ENCODE data around the gene RRAD. TPM values are rescaled to one million over a fixed set of nuclear protein-coding genes. Genes with fewer than 3 reads are reported as not detected.

Gene RRAD
- total and polyA plus RNA-seq, 2 of the 4 experiments (the other 2 are of a cell fraction) = 1.3 to 2.1 TPM

DNA sequence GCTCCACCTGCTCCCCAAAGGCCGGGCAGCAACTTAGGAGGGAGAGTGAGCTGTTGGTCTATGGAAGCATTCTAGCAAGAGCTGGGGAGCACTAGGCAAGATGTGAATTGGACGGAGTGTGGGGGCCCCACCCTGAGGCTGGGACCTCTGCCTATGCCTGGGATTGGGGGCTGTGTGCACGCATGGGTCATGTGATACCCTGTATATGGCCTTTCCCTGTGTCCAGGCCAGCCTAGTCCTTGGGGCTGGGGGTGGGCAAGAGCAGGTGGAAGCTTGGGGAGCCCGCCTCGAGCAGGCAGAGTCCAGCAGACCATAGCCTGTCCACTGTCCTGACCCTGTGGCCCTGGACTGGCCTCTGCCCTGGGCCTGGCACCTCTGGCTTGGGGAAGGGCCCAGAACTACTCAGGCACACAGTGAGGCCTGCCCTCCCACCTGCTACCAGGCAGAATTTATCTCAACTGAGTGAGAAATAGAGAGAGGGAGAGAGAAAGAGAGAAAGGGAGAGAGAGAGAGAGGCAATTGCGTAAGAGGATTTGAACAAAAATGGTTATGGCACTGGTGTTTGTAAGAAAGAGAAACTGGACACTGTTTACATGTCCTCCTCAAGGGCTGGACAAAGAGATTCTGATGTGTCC, 25.9 kb downstream of the RRAD start:
- peak overlapping the region; percentile 74 for H3K4me2 ChIP-seq (ENCODE audit: low read depth, low read length)
- H3K18ac ChIP-seq (ENCODE audit: low read depth, low read length) = peak overlapping the region; percentile 87
- H3K9me1 ChIP-seq (ENCODE audit: insufficient read depth, low read length) = peaks cover 36% of the 10 kb centered on the region
- ChIA-PET CTCF (interaction anchor here (1.6 kb wide), 1 partner anchor 29 kb away, joined by 3 read pairs; no protein-coding TSS in a partner anchor), POLR2A (ENCODE audit: unreplicated experiment) (interaction anchor here (0.5 kb wide), 1 partner anchor 39 kb away, joined by 3 read pairs; no protein-coding TSS in a partner anchor)
- H3K27ac ChIP-seq (ENCODE audit: insufficient read depth, low read length) = peak overlapping the region; percentile 84
- no peak overlapping the region for H3K4me3 ChIP-seq (ENCODE audit: insufficient read depth, low read depth, low read length)
- H3K4ac ChIP-seq (ENCODE audit: low read depth, low read length) = peak overlapping the region; percentile 90
- peak overlapping the region; percentile 89 for H2BK20ac ChIP-seq (ENCODE audit: low read depth, low read length)
- H2AFZ ChIP-seq (replicated peaks; ENCODE audit: low read length, poor library complexity) = peak overlapping the region; percentile 4
- ATAC-seq (ENCODE audit: low read depth) (peak; percentile 50), DNase-seq (peak; percentile 80)
- peak overlapping the region; percentile 48 to 81; a peak in 3 of 4 replicates for H4K8ac ChIP-seq (ENCODE audit: low read depth in 2 of 2, low read length in 2 of 2)
- H3K23ac ChIP-seq (ENCODE audit: low read depth, low read length) = peak overlapping the region; percentile 57; the same call in 1 of the 2 replicates
- no peaks in the 10 kb centered on the region for H3K27me3 ChIP-seq (ENCODE audit: control insufficient read depth, insufficient read depth, low read length)
- H4K91ac ChIP-seq (ENCODE audit: insufficient read depth, low read depth, low read length) = peak overlapping the region; percentile 92
- peak overlapping the region; percentile 93 for H3K14ac ChIP-seq (replicated peaks; ENCODE audit: low read depth, low read length)
- H2BK5ac ChIP-seq (ENCODE audit: low read depth, low read length, poor library complexity, severe bottlenecking) = peak overlapping the region; percentile 90
- dilution Hi-C loops (cut with HindIII; ENCODE audit: low sequenced_read_pairs, unreplicated experiment) (no loop called here), in situ Hi-C loops (cut with MboI; ENCODE audit: low sequenced_read_pairs) (loop anchor here (5.0 kb wide), 1 partner anchor 33 kb away; the partner anchor contains the start of gene CIAO2B), intact Hi-C loops (cut with micrococcal nuclease) (loop anchor here (10.0 kb wide), 1 partner anchor 255 kb away; the partner anchor contains the start of genes B3GNT9, FBXL8 and TRADD)
- H3K9me3 ChIP-seq (ENCODE audit: control insufficient read depth, insufficient read depth, low read length) = no peaks in the 10 kb centered on the region
- peaks cover 0 to 4% of the 10 kb centered on the region in 2 experiments; a peak in 2 of 4 replicates for H3K79me1 ChIP-seq (ENCODE audit: low read depth in 1 of 2, low read length in 2 of 2)
- H4K20me1 ChIP-seq (ENCODE audit: insufficient read depth, low read length) = no peaks in the 10 kb centered on the region
- H2BK120ac ChIP-seq (ENCODE audit: low read depth, low read length) = peak overlapping the region; percentile 92
- H2AK5ac ChIP-seq (ENCODE audit: low read depth, low read length) = peak overlapping the region; percentile 84
- no TSS peak for BruUV-seq (replicated peaks)
- no peaks in the 10 kb centered on the region for H3K36me3 ChIP-seq (ENCODE audit: control insufficient read depth, insufficient read depth, low read length)
- WGBS, 2 experiments (ENCODE audit: extremely low coverage in 2 of 2, insufficient read length in 1 of 2) = 78% methylated on average over 1 of the region's 6 CpGs; no CpG with 5 or more reads in 1 of the 2 experiments
- peak overlapping the region; percentile 65 for H4K5ac ChIP-seq (ENCODE audit: low read depth, low read length)
- peak overlapping the region; percentile 49 for H2AK9ac ChIP-seq (replicated peaks; ENCODE audit: low read depth, low read length, poor library complexity)
- H2BK15ac ChIP-seq (ENCODE audit: low read depth, low read length) = peak overlapping the region; percentile 64; the same call in 1 of the 3 replicates
- peak overlapping the region; percentile 37 for H3K56ac ChIP-seq (ENCODE audit: extremely low read depth, insufficient read depth, low read length)
- peaks cover 36% of the 10 kb centered on the region for H3K4me1 ChIP-seq (ENCODE audit: control insufficient read depth, insufficient read depth, low read length)
- TF ChIP-seq CEBPB (IDR thresholded peaks at IDR 0.05; ENCODE audit: low read depth, low read length) (peak; percentile 99), RAD21 (IDR thresholded peaks at IDR 0.05; ENCODE audit: low read length) (no peak)
- peak overlapping the region; percentile 21; the same call in 1 of the 2 replicates for H3K9ac ChIP-seq (ENCODE audit: low read depth, low read length)

All from IMR-90 (cell line).